Loucy (cell line): Measurements from ENCODE around the gene VAV3.

ENCODE experiments used
- EZH2phosphoT487 ChIP-seq: fragments of 200-600 bp; IDR thresholded peaks from 2 replicates; pipeline ENCODE4 v1.6.1; 2018; ENCODE audit warnings: antibody characterized with exemption, mild to moderate bottlenecking, moderate library complexity, borderline replicate concordance
- TF ChIP-seq, protein P1 (sequence below): fragments of 200-600 bp; sonication (generic); conservative IDR thresholded peaks from 2 replicates; pipeline ENCODE4 v1.5.1; 2014; ENCODE audit warnings: mild to moderate bottlenecking, antibody characterized with exemption, low read length

- TF ChIP-seq, protein P1, sequence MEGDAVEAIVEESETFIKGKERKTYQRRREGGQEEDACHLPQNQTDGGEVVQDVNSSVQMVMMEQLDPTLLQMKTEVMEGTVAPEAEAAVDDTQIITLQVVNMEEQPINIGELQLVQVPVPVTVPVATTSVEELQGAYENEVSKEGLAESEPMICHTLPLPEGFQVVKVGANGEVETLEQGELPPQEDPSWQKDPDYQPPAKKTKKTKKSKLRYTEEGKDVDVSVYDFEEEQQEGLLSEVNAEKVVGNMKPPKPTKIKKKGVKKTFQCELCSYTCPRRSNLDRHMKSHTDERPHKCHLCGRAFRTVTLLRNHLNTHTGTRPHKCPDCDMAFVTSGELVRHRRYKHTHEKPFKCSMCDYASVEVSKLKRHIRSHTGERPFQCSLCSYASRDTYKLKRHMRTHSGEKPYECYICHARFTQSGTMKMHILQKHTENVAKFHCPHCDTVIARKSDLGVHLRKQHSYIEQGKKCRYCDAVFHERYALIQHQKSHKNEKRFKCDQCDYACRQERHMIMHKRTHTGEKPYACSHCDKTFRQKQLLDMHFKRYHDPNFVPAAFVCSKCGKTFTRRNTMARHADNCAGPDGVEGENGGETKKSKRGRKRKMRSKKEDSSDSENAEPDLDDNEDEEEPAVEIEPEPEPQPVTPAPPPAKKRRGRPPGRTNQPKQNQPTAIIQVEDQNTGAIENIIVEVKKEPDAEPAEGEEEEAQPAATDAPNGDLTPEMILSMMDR, result no peak
- no peak for TF ChIP-seq EZH2phosphoT487
These were observed 2.0 kb downstream of the VAV3 start for GRCh38 chr1:107963008-107963407.
